ENCODE measurements around the gene ERGIC1. TPM values are rescaled to one million over a fixed set of nuclear protein-coding genes. Genes with fewer than 3 reads are reported as not detected.

The ERGIC1 gene
- total RNA-seq, 1 experiment from 2014 or later, result 89.8 TPM

DNA sequence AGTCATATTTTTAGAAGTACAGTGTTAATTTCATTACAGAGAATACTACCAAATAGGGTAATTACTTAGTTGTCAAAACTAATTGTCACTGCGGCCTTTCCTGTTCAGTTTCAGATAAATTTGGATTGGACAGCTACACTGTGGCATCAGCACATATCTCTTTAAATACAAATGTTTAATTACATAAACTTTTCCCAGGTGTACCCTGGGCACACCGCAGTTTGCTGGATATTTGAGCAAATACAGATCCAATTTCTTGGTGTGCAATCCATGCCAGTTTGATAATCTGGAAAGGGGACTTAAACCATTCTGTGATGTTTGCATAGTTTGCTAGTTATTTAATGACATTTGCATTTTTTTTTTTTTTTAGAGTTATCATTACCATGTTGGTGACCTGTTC is 160.4 kb downstream of the ERGIC1 start:
- H3K27ac Mint-ChIP-seq, result no peak overlapping the region
- H3K9me3 Mint-ChIP-seq, result no peaks in the 10 kb centered on the region
- TF ChIP-seq, protein P1, sequence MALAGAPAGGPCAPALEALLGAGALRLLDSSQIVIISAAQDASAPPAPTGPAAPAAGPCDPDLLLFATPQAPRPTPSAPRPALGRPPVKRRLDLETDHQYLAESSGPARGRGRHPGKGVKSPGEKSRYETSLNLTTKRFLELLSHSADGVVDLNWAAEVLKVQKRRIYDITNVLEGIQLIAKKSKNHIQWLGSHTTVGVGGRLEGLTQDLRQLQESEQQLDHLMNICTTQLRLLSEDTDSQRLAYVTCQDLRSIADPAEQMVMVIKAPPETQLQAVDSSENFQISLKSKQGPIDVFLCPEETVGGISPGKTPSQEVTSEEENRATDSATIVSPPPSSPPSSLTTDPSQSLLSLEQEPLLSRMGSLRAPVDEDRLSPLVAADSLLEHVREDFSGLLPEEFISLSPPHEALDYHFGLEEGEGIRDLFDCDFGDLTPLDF (CRISPR knock-in tag; IDR thresholded peaks at IDR 0.05), result no peak
- TF ChIP-seq, protein P2, sequence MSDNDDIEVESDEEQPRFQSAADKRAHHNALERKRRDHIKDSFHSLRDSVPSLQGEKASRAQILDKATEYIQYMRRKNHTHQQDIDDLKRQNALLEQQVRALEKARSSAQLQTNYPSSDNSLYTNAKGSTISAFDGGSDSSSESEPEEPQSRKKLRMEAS (CRISPR knock-in tag; IDR thresholded peaks at IDR 0.05), result no peak
- TF ChIP-seq ESRRA (CRISPR knock-in tag; IDR thresholded peaks at IDR 0.05; ENCODE audit: borderline replicate concordance) (no peak), CREB1 (CRISPR knock-in tag; IDR thresholded peaks at IDR 0.05) (no peak), ZNF671 (CRISPR knock-in tag; IDR thresholded peaks at IDR 0.05) (no peak), NFYB (CRISPR knock-in tag; conservative IDR thresholded peaks at IDR 0.05; ENCODE audit: low read depth) (no peak), FOXJ3 (CRISPR knock-in tag; IDR thresholded peaks at IDR 0.05; ENCODE audit: borderline replicate concordance) (no peak), TEAD4 (CRISPR knock-in tag; IDR thresholded peaks at IDR 0.05) (no peak), PRRX2 (CRISPR knock-in tag; IDR thresholded peaks at IDR 0.05) (no peak), FOXP1 (CRISPR knock-in tag; IDR thresholded peaks at IDR 0.05; ENCODE audit: borderline replicate concordance) (no peak), ETV6 (CRISPR knock-in tag; IDR thresholded peaks at IDR 0.05) (no peak), ATF1 (CRISPR knock-in tag; IDR thresholded peaks at IDR 0.05) (no peak), RORB (CRISPR knock-in tag; IDR thresholded peaks at IDR 0.05) (no peak)
- TF ChIP-seq, protein P3, sequence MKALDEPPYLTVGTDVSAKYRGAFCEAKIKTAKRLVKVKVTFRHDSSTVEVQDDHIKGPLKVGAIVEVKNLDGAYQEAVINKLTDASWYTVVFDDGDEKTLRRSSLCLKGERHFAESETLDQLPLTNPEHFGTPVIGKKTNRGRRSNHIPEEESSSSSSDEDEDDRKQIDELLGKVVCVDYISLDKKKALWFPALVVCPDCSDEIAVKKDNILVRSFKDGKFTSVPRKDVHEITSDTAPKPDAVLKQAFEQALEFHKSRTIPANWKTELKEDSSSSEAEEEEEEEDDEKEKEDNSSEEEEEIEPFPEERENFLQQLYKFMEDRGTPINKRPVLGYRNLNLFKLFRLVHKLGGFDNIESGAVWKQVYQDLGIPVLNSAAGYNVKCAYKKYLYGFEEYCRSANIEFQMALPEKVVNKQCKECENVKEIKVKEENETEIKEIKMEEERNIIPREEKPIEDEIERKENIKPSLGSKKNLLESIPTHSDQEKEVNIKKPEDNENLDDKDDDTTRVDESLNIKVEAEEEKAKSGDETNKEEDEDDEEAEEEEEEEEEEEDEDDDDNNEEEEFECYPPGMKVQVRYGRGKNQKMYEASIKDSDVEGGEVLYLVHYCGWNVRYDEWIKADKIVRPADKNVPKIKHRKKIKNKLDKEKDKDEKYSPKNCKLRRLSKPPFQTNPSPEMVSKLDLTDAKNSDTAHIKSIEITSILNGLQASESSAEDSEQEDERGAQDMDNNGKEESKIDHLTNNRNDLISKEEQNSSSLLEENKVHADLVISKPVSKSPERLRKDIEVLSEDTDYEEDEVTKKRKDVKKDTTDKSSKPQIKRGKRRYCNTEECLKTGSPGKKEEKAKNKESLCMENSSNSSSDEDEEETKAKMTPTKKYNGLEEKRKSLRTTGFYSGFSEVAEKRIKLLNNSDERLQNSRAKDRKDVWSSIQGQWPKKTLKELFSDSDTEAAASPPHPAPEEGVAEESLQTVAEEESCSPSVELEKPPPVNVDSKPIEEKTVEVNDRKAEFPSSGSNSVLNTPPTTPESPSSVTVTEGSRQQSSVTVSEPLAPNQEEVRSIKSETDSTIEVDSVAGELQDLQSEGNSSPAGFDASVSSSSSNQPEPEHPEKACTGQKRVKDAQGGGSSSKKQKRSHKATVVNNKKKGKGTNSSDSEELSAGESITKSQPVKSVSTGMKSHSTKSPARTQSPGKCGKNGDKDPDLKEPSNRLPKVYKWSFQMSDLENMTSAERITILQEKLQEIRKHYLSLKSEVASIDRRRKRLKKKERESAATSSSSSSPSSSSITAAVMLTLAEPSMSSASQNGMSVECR (CRISPR knock-in tag; IDR thresholded peaks at IDR 0.05; ENCODE audit: borderline replicate concordance), result no peak
- TF ChIP-seq, protein P4, sequence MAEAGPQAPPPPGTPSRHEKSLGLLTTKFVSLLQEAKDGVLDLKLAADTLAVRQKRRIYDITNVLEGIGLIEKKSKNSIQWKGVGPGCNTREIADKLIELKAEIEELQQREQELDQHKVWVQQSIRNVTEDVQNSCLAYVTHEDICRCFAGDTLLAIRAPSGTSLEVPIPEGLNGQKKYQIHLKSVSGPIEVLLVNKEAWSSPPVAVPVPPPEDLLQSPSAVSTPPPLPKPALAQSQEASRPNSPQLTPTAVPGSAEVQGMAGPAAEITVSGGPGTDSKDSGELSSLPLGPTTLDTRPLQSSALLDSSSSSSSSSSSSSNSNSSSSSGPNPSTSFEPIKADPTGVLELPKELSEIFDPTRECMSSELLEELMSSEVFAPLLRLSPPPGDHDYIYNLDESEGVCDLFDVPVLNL (CRISPR knock-in tag; IDR thresholded peaks at IDR 0.05; ENCODE audit: borderline replicate concordance, low read depth), result no peak
- TF ChIP-seq, protein P5, sequence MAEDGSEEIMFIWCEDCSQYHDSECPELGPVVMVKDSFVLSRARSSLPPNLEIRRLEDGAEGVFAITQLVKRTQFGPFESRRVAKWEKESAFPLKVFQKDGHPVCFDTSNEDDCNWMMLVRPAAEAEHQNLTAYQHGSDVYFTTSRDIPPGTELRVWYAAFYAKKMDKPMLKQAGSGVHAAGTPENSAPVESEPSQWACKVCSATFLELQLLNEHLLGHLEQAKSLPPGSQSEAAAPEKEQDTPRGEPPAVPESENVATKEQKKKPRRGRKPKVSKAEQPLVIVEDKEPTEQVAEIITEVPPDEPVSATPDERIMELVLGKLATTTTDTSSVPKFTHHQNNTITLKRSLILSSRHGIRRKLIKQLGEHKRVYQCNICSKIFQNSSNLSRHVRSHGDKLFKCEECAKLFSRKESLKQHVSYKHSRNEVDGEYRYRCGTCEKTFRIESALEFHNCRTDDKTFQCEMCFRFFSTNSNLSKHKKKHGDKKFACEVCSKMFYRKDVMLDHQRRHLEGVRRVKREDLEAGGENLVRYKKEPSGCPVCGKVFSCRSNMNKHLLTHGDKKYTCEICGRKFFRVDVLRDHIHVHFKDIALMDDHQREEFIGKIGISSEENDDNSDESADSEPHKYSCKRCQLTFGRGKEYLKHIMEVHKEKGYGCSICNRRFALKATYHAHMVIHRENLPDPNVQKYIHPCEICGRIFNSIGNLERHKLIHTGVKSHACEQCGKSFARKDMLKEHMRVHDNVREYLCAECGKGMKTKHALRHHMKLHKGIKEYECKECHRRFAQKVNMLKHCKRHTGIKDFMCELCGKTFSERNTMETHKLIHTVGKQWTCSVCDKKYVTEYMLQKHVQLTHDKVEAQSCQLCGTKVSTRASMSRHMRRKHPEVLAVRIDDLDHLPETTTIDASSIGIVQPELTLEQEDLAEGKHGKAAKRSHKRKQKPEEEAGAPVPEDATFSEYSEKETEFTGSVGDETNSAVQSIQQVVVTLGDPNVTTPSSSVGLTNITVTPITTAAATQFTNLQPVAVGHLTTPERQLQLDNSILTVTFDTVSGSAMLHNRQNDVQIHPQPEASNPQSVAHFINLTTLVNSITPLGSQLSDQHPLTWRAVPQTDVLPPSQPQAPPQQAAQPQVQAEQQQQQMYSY (CRISPR knock-in tag; IDR thresholded peaks at IDR 0.05), result no peak
- TF ChIP-seq, protein P6, sequence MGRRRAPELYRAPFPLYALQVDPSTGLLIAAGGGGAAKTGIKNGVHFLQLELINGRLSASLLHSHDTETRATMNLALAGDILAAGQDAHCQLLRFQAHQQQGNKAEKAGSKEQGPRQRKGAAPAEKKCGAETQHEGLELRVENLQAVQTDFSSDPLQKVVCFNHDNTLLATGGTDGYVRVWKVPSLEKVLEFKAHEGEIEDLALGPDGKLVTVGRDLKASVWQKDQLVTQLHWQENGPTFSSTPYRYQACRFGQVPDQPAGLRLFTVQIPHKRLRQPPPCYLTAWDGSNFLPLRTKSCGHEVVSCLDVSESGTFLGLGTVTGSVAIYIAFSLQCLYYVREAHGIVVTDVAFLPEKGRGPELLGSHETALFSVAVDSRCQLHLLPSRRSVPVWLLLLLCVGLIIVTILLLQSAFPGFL (CRISPR knock-in tag; IDR thresholded peaks at IDR 0.05; ENCODE audit: borderline replicate concordance), result no peak
- CTCF ChIA-PET, result interaction anchor here (1.1 kb wide), 1 partner anchor 150 kb away, joined by 4 read pairs; the partner anchor contains the start of gene BNIP1
- H3K36me3 Mint-ChIP-seq, result peaks cover 33% of the 10 kb centered on the region
- no peaks in the 10 kb centered on the region for H3K27me3 Mint-ChIP-seq (ENCODE audit: low read depth)
- no peak overlapping the region for H3K4me3 Mint-ChIP-seq
- DNase-seq (ENCODE audit: low spot score) (no peak), ATAC-seq (no peak)
- H3K4me1 Mint-ChIP-seq, result no peaks in the 10 kb centered on the region
- POLR2A ChIA-PET, result no interaction called here
